H1 (cell line): Measurements from ENCODE around the gene KCNQ2.

Source experiments
- EP300 ChIP-seq, 2 experiments: IDR thresholded peaks; 1 replicate in 1 of 2; 2 replicates in 1 of 2; pipeline ENCODE4 v1.6.1; 2011 to 2012; ENCODE audit warnings: low read depth in 2 of 2, low read length in 2 of 2, mild to moderate bottlenecking in 2 of 2, borderline replicate concordance in 1 of 2, inconsistent platforms in 1 of 2, moderate library complexity in 1 of 2
- EZH2 ChIP-seq: fragments of 200-600 bp; sonication (generic); IDR thresholded peaks from 2 replicates; pipeline ENCODE4 v1.7.1; 2012; ENCODE audit warnings: low read depth, mild to moderate bottlenecking, moderate library complexity, low read length, inconsistent platforms; ENCODE audit not compliant: severe bottlenecking
- HDAC2 ChIP-seq, 2 experiments: fragments of 300-600 bp in 1 of 2; sonication (generic) in 1 of 2; IDR thresholded peaks; 2 replicates each; pipeline ENCODE4 v1.6.1; 2011 to 2012; ENCODE audit warnings: low read depth in 2 of 2, low read length in 2 of 2, mild to moderate bottlenecking in 2 of 2, moderate library complexity in 2 of 2, borderline replicate concordance in 1 of 2, inconsistent platforms in 1 of 2
- JUND ChIP-seq: IDR thresholded peaks from 2 replicates; pipeline ENCODE4 v1.6.1; 2011; ENCODE audit warnings: mild to moderate bottlenecking, improper control_type of control experiment, low read length
- NRF1 ChIP-seq: IDR thresholded peaks from 2 replicates; pipeline ENCODE4 v1.6.1; 2011; ENCODE audit warnings: mild to moderate bottlenecking, low read depth, low read length, improper control_type of control experiment
- RAD21 ChIP-seq, 2 experiments: IDR thresholded peaks in 1 of 2; conservative IDR thresholded peaks in 1 of 2; 2 replicates each; pipeline ENCODE4 v1.6.1; 2011; ENCODE audit warnings: low read depth in 2 of 2, low read length in 2 of 2, improper control_type of control experiment in 1 of 2, inconsistent platforms in 1 of 2, mild to moderate bottlenecking in 1 of 2, moderate library complexity in 1 of 2
- SAP30 ChIP-seq: fragments of 300-600 bp; sonication (generic); IDR thresholded peaks from 2 replicates; pipeline ENCODE4 v1.7.1; 2012; ENCODE audit warnings: low read length, moderate library complexity, mild to moderate bottlenecking, inconsistent platforms; ENCODE audit not compliant: insufficient read depth, insufficient replicate concordance
- SP2 ChIP-seq: IDR thresholded peaks from 2 replicates; pipeline ENCODE4 v1.6.1; 2012; ENCODE audit warnings: mild to moderate bottlenecking, low read length, inconsistent platforms
- SUZ12 ChIP-seq: fragments of 200-600 bp; sonication (generic); IDR thresholded peaks from 2 replicates; pipeline ENCODE4 v1.6.1; 2012; ENCODE audit warnings: mild to moderate bottlenecking, inconsistent platforms, low read length, moderate library complexity, mixed read lengths
- TF ChIP-seq, protein P1 (sequence below), 3 experiments: IDR thresholded peaks; 1 replicate in 2 of 3; 2 replicates in 1 of 3; pipeline versions ENCODE4 v1.5.1 to v1.6.1; 2011; ENCODE audit warnings: low read length in 3 of 3, mild to moderate bottlenecking in 3 of 3, inconsistent platforms in 2 of 3, low read depth in 1 of 3, moderate library complexity in 1 of 3; ENCODE audit not compliant: insufficient read depth in 1 of 3; ENCODE audit errors: control extremely low read depth in 1 of 3
- TF ChIP-seq, protein P2 (sequence below): IDR thresholded peaks from 2 replicates; pipeline ENCODE4 v1.6.1; 2012; ENCODE audit warnings: inconsistent platforms

DNA sequence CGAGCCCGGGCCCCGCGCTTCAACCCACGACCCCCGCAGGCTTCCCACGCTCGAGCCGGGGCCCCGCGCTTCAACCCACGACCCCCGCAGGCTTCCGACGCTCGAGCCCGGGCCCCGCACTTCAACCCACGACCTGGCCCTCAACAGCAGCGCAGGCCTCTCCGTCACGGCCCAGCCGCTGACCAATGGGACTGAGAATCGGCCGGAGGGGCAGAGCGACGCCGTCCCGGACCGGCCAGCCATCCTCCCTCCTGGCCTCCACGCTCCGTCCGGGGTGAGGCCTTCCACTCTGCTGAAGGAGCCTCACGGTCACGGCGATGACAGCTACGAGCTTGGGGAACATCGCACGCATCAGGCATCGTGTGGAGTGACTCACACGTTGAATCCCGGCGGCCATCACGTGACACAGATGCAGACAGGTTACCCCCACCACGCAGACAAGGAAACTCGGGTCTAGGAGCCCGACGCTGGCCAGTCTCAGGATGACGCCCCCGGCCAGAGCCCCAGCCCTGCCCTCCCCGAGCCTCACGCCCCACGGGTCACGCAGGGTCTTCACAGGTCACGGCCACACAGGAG, 6.1 kb downstream of the KCNQ2 start:
- TF ChIP-seq, protein P1, sequence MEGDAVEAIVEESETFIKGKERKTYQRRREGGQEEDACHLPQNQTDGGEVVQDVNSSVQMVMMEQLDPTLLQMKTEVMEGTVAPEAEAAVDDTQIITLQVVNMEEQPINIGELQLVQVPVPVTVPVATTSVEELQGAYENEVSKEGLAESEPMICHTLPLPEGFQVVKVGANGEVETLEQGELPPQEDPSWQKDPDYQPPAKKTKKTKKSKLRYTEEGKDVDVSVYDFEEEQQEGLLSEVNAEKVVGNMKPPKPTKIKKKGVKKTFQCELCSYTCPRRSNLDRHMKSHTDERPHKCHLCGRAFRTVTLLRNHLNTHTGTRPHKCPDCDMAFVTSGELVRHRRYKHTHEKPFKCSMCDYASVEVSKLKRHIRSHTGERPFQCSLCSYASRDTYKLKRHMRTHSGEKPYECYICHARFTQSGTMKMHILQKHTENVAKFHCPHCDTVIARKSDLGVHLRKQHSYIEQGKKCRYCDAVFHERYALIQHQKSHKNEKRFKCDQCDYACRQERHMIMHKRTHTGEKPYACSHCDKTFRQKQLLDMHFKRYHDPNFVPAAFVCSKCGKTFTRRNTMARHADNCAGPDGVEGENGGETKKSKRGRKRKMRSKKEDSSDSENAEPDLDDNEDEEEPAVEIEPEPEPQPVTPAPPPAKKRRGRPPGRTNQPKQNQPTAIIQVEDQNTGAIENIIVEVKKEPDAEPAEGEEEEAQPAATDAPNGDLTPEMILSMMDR (IDR thresholded peaks at IDR 0.05; ENCODE audit: control extremely low read depth in 1 of 3, insufficient read depth in 1 of 3, low read depth in 1 of 3, low read length in 3 of 3), result no peak
- TF ChIP-seq, protein P2, sequence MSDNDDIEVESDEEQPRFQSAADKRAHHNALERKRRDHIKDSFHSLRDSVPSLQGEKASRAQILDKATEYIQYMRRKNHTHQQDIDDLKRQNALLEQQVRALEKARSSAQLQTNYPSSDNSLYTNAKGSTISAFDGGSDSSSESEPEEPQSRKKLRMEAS, result no peak
- TF ChIP-seq HDAC2 (IDR thresholded peaks at IDR 0.05; ENCODE audit: borderline replicate concordance in 1 of 2, low read depth in 2 of 2, low read length in 2 of 2), result no peak
- TF ChIP-seq SAP30, result no peak
- TF ChIP-seq EZH2, result no peak
- no peak for TF ChIP-seq SP2
- no peak for TF ChIP-seq RAD21 (IDR thresholded peaks at IDR 0.05 in 1 of 2, conservative IDR thresholded peaks at IDR 0.05 in 1 of 2; ENCODE audit: low read depth in 2 of 2, low read length in 2 of 2)
- no peak for TF ChIP-seq NRF1
- no peak for TF ChIP-seq SUZ12
- no peak for TF ChIP-seq JUND
- no peak for TF ChIP-seq EP300 (IDR thresholded peaks at IDR 0.05; ENCODE audit: borderline replicate concordance in 1 of 2, low read depth in 2 of 2, low read length in 2 of 2)
